Neutrophil (primary cell): ENCODE results near the gene SYT2.
"Not testable (repeated sequence)": the region's sequence is repeated elsewhere in the genome, so short reads cannot be mapped to it uniquely, and the experiment has no call there.

Experiments used
- H3K27ac ChIP-seq: fragments of 200-600 bp; sonication (generic); 2 replicates; pipeline ENCODE4 v1.5.1; 2016; ENCODE audit warnings: mild to moderate bottlenecking, moderate library complexity
- H3K27me3 ChIP-seq: fragments of 200-600 bp; sonication (generic); 2 replicates; pipeline ENCODE4 v1.6.0; 2016; ENCODE audit warnings: mild to moderate bottlenecking
- H3K36me3 ChIP-seq: fragments of 200-600 bp; sonication (generic); 2 replicates; pipeline ENCODE4 v1.5.1; 2017
- H3K4me1 ChIP-seq, 2 experiments: fragments of 200-600 bp in 1 of 2; sonication (generic) in 1 of 2; 1 replicate in 1 of 2; 2 replicates in 1 of 2; pipeline versions ENCODE4 v1.5.1 to v1.6.1; 2013 to 2016; ENCODE audit warnings: low read depth in 1 of 2, low read length in 1 of 2, mild to moderate bottlenecking in 1 of 2, moderate library complexity in 1 of 2; ENCODE audit not compliant: control insufficient read depth in 1 of 2, insufficient read depth in 1 of 2
- H3K4me3 ChIP-seq, 2 experiments: fragments of 200-600 bp in 1 of 2; sonication (generic) in 1 of 2; 1 replicate in 1 of 2; 2 replicates in 1 of 2; pipeline ENCODE4 v1.5.1; 2013 to 2016; ENCODE audit warnings: low read depth in 1 of 2, low read length in 1 of 2, mild to moderate bottlenecking in 1 of 2, moderate library complexity in 1 of 2
- H3K9me3 ChIP-seq: fragments of 200-600 bp; sonication (generic); 2 replicates; pipeline ENCODE4 v1.5.1; 2016
- CTCF ChIP-seq: fragments of 200-600 bp; sonication (generic); IDR thresholded peaks from 2 replicates; pipeline ENCODE4 v1.5.1; 2016; ENCODE audit warnings: antibody characterized with exemption

SYT2 gene

GRCh38 chr1:202564958-202565495, 145.2 kb downstream of the SYT2 start:
- TF ChIP-seq CTCF = no peak
- Histone ChIP-seq H3K4me1 (no peaks in the 10 kb centered on the region), H3K4me3 (no peak overlapping the region)

GRCh38 chr1:202563818-202564217, 146.4 kb downstream of the SYT2 start:
- Histone ChIP-seq H3K9me3 (no peaks in the 10 kb centered on the region), H3K27ac (no peak overlapping the region), H3K4me3 (no peak overlapping the region), H3K27me3 (no peaks in the 10 kb centered on the region), H3K4me1 (no peaks in the 10 kb centered on the region), H3K36me3 (peaks cover 79% of the 10 kb centered on the region)
- no peak for TF ChIP-seq CTCF

More at GRCh38 chr1:202564958-202565495, 145.2 kb downstream of the SYT2 start:
- Histone ChIP-seq H3K36me3 (peaks cover 87% of the 10 kb centered on the region), H3K27me3 (no peaks in the 10 kb centered on the region), H3K9me3 (no peaks in the 10 kb centered on the region), H3K27ac (no peak overlapping the region)

DNA sequence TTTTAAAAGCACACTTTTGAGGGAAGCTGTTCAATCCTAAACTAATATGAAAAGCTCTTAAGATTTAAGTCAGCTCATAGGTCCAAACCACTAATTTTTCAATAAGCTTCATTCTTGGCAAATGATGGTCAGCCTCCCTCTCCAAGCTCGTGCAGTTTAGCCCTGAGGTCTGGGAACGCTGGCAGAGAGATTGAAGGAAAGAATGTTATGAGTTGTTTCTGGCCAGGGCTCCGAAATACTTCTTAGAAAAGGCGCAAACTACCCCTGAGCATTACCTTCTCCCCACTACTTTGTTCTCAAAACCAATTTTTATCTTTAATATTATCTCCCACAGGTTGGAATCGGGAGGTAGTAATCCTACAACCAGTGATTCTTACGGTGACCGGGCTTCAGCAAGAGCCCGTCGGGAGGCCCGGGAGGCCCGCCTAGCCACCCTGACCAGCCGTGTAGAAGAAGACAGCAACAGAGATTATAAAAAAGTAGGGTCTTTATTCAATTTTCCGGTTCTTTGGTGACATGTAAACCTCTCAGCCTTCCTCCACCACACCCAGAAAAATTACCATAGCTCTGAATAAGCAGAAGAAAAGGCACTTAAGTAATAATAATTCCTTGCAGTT, 147.7 kb downstream of the SYT2 start:
- Histone ChIP-seq H3K27me3 (no peaks in the 10 kb centered on the region), H3K36me3 (peaks cover 67% of the 10 kb centered on the region), H3K4me1 (no peaks in the 10 kb centered on the region), H3K9me3 (no peaks in the 10 kb centered on the region), H3K27ac (no peak overlapping the region), H3K4me3 (no peak overlapping the region)
- TF ChIP-seq CTCF = no peak

GRCh38 chr1:202561726-202562443, 148.4 kb downstream of the SYT2 start:
- H3K36me3 ChIP-seq = peaks cover 64% of the 10 kb centered on the region
- H3K9me3 ChIP-seq = no peaks in the 10 kb centered on the region
- no peak overlapping the region for H3K4me3 ChIP-seq
- no peaks in the 10 kb centered on the region for H3K27me3 ChIP-seq
- H3K27ac ChIP-seq = no peak overlapping the region
- no peaks in the 10 kb centered on the region for H3K4me1 ChIP-seq
- no peak for TF ChIP-seq CTCF

- peaks cover 62% of the 10 kb centered on the region for H3K36me3 ChIP-seq
- no peak overlapping the region for H3K4me3 ChIP-seq
- H3K27ac ChIP-seq = no peak overlapping the region
- TF ChIP-seq CTCF = no peak
- H3K27me3 ChIP-seq = no peaks in the 10 kb centered on the region
- no peaks in the 10 kb centered on the region for H3K9me3 ChIP-seq
- no peaks in the 10 kb centered on the region for H3K4me1 ChIP-seq
Measured at GRCh38 chr1:202561240-202561639, 149.0 kb downstream of the SYT2 start.

DNA sequence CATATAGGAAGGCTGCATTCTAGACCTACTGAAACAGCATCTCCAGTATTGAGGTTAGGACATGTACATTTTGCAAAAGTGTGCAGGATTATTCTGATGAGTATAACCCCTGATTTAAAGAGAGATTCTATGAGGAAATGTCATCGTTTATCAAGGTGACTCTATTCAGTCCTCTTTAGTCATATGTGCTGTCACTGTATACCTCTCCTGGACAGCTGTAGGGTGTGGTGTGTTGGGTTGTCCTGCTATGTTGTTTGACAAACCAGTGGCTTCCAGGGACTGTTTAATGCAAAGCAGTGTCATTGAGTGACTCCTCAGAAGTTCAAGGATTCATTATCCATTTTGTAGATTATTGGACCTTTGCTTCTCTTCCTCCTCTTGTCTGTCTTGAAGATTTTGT, 152.6 kb downstream of the SYT2 start:
- not testable (repeated sequence) for H3K4me3 ChIP-seq, H3K9me3 ChIP-seq, H3K4me1 ChIP-seq, H3K27ac ChIP-seq, H3K27me3 ChIP-seq
- peaks cover 27% of the 10 kb centered on the region for H3K36me3 ChIP-seq

- not testable (repeated sequence) for H3K9me3 ChIP-seq, H3K4me1 ChIP-seq, H3K27me3 ChIP-seq, H3K27ac ChIP-seq, H3K4me3 ChIP-seq
- peaks cover 23% of the 10 kb centered on the region for H3K36me3 ChIP-seq
Measured at GRCh38 chr1:202556037-202556436, 154.2 kb downstream of the SYT2 start.

DNA sequence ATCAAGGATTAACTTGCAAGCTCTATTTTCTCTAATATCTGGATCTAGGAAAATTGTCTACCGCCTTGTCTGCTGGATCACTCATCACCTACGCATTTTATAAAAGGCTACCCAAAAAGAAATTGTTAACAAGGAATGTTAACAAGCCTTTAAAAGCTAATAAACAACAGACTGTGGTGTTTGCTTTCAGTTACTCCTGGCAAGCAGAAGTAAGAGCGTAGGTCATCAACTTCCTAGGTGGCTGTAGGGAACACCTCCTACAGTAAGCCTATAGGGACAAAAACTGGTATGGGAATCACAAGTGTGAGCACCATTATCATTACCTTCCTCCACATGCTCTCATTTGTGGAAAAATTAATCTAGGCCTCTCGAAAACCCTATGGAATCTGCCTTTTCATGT, 155.6 kb downstream of the SYT2 start:
- not testable (repeated sequence) for H3K27ac ChIP-seq, H3K9me3 ChIP-seq, H3K4me1 ChIP-seq, H3K4me3 ChIP-seq, H3K27me3 ChIP-seq
- peaks cover 30% of the 10 kb centered on the region for H3K36me3 ChIP-seq
